Uterus (tissue), 2 donors: Measurements from ENCODE around the gene ARFRP1.

Source experiments
- CTCF ChIP-seq, 4 experiments: fragments of 200-600 bp in 2 of 4; fragments of 450-650 bp in 2 of 4; sonication (generic) in 2 of 4; IDR thresholded peaks; one replicate each; pipeline ENCODE4 v1.5.1; 2016 to 2019; ENCODE audit warnings: antibody characterized with exemption in 4 of 4, mild to moderate bottlenecking in 2 of 4, moderate library complexity in 1 of 4
- POLR2A ChIP-seq, 2 donors: fragments of 450-650 bp; IDR thresholded peaks; one replicate each; pipeline ENCODE4 v1.6.1; 2016; ENCODE audit warnings: antibody characterized with exemption in 2 of 2, mild to moderate bottlenecking in 1 of 2, moderate library complexity in 1 of 2

GRCh38 chr20:63755933-63756647 is 48.3 kb upstream of the ARFRP1 start:
- TF ChIP-seq CTCF (IDR thresholded peaks at IDR 0.05) (no peak), POLR2A (IDR thresholded peaks at IDR 0.05) (no peak)
